Breast epithelium (tissue), 3 donors: Measurements from ENCODE around the gene STX3.

Experiments used
- POLR2A ChIP-seq: fragments of 450-650 bp; IDR thresholded peaks from one replicate; pipeline ENCODE4 v1.6.1; 2016; ENCODE audit warnings: antibody characterized with exemption, mild to moderate bottlenecking, moderate library complexity
- TF ChIP-seq, protein P1 (sequence below), 3 donors: fragments of 450-650 bp; IDR thresholded peaks; one replicate each; pipeline ENCODE4 v1.5.1; 2016 to 2017; ENCODE audit warnings: antibody characterized with exemption in 3 of 3, mild to moderate bottlenecking in 3 of 3, moderate library complexity in 3 of 3

DNA sequence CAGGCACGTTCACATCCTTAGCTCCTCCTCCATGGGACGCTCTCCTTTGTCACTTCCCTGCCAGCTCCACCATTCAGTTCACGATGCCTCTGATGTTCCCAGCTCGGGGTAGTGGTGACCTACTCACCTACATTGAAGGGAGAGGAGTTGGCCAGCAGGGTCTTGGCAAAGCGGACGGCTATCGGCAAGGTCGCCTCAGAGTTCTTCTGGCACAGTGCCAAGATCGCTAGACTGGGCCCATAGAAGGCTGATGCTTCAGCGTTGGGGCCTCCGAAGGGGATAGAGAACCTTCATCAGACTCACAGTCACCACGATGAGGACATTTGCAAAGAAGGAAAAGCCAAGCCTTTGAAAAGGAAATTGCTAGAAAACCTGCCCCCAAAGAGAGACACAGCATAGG lies 87.1 kb downstream of the STX3 start:
- TF ChIP-seq, protein P1, sequence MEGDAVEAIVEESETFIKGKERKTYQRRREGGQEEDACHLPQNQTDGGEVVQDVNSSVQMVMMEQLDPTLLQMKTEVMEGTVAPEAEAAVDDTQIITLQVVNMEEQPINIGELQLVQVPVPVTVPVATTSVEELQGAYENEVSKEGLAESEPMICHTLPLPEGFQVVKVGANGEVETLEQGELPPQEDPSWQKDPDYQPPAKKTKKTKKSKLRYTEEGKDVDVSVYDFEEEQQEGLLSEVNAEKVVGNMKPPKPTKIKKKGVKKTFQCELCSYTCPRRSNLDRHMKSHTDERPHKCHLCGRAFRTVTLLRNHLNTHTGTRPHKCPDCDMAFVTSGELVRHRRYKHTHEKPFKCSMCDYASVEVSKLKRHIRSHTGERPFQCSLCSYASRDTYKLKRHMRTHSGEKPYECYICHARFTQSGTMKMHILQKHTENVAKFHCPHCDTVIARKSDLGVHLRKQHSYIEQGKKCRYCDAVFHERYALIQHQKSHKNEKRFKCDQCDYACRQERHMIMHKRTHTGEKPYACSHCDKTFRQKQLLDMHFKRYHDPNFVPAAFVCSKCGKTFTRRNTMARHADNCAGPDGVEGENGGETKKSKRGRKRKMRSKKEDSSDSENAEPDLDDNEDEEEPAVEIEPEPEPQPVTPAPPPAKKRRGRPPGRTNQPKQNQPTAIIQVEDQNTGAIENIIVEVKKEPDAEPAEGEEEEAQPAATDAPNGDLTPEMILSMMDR (IDR thresholded peaks at IDR 0.05): no peak
- no peak for TF ChIP-seq POLR2A
